Keratinocyte (primary cell): ENCODE results near the gene COL11A2.

Experiments
- EZH2 ChIP-seq: IDR thresholded peaks from one replicate; pipeline ENCODE4 v1.6.1; 2012; ENCODE audit warnings: inconsistent platforms, mild to moderate bottlenecking, low read length, moderate library complexity
- TF ChIP-seq, protein P1 (sequence below), 3 experiments: IDR thresholded peaks in 1 of 3; conservative IDR thresholded peaks in 1 of 3; optimal IDR thresholded peaks in 1 of 3; 2 replicates in 2 of 3; 3 replicates in 1 of 3; pipeline versions ENCODE3 to v1.5.1; 2011; ENCODE audit warnings: low read length in 3 of 3, mild to moderate bottlenecking in 3 of 3, moderate library complexity in 2 of 3, control low read depth in 1 of 3, inconsistent platforms in 1 of 3; ENCODE audit not compliant: insufficient read depth in 2 of 3; ENCODE audit errors: extremely low read depth in 1 of 3

DNA sequence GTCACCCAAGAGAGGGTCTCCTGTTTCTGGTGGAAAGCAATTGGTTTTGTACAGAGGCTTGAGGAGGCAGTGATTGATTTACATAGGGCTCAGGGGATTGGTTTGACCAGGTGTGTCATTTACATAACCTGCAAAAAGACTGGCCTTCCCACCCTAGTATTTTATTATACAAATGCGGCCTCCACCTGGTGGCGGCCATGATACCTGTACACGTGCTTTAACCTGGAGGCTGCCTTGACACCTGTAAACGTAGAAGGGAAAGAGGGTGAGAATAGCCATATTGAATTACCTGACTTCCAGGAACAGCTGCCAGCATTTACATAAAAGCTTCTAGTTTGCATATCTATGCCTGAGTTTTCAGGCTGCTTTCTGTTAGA is 67.8 kb downstream of the COL11A2 start:
- TF ChIP-seq, protein P1, sequence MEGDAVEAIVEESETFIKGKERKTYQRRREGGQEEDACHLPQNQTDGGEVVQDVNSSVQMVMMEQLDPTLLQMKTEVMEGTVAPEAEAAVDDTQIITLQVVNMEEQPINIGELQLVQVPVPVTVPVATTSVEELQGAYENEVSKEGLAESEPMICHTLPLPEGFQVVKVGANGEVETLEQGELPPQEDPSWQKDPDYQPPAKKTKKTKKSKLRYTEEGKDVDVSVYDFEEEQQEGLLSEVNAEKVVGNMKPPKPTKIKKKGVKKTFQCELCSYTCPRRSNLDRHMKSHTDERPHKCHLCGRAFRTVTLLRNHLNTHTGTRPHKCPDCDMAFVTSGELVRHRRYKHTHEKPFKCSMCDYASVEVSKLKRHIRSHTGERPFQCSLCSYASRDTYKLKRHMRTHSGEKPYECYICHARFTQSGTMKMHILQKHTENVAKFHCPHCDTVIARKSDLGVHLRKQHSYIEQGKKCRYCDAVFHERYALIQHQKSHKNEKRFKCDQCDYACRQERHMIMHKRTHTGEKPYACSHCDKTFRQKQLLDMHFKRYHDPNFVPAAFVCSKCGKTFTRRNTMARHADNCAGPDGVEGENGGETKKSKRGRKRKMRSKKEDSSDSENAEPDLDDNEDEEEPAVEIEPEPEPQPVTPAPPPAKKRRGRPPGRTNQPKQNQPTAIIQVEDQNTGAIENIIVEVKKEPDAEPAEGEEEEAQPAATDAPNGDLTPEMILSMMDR (optimal IDR thresholded peaks at IDR 0.05 in 1 of 3, IDR thresholded peaks at IDR 0.05 in 1 of 3, conservative IDR thresholded peaks at IDR 0.05 in 1 of 3; ENCODE audit: extremely low read depth in 1 of 3, insufficient read depth in 2 of 3, low read length in 3 of 3): no peak
- no peak for TF ChIP-seq EZH2
